ENCODE results near the gene IL10RB. TPM values are rescaled to one million over a fixed set of nuclear protein-coding genes. Genes with fewer than 3 reads are reported as not detected.

Gene IL10RB
- total and polyA plus RNA-seq, 2 of the 13 experiments (the other 11 are each of a cell fraction or from before 2014, with no cell fraction given): 17.4 to 18.2 TPM

- no peak; the same call in 1 of the 2 replicates for TF ChIP-seq FOXP4 (CRISPR knock-in tag; IDR thresholded peaks at IDR 0.05)
- TF ChIP-seq JUN (CRISPR knock-in tag; IDR thresholded peaks at IDR 0.05): 0 out of 2 replicates have a peak, but pooled peaks have one; percentile 19
- no peak for TF ChIP-seq ZNF33A (CRISPR knock-in tag; IDR thresholded peaks at IDR 0.05; ENCODE audit: borderline replicate concordance)
- peak; percentile 55; the same call in 1 of the 2 replicates for TF ChIP-seq ZGPAT (CRISPR knock-in tag; IDR thresholded peaks at IDR 0.05)
- TF ChIP-seq CEBPB (IDR thresholded peaks at IDR 0.05; ENCODE audit: borderline replicate concordance, low read depth, low read length): peak; percentile 28; the same call in 1 of the 2 replicates
- no peak; the same call in 1 of the 2 replicates for TF ChIP-seq ZBED4 (CRISPR knock-in tag; IDR thresholded peaks at IDR 0.05; ENCODE audit: borderline replicate concordance)
- TF ChIP-seq ZNF710 (CRISPR knock-in tag; IDR thresholded peaks at IDR 0.05; ENCODE audit: borderline replicate concordance): peak; percentile 82
- peak; percentile 77 for TF ChIP-seq MYC (CRISPR knock-in tag; IDR thresholded peaks at IDR 0.05; ENCODE audit: borderline replicate concordance)
- TF ChIP-seq HMG20A (CRISPR knock-in tag; IDR thresholded peaks at IDR 0.05; ENCODE audit: borderline replicate concordance): no peak
- TF ChIP-seq HMGA1 (CRISPR knock-in tag; conservative IDR thresholded peaks at IDR 0.05): no peak
- TF ChIP-seq PHF21A (CRISPR knock-in tag; IDR thresholded peaks at IDR 0.05): peak; percentile 82
- no peak for TF ChIP-seq NPAS2 (CRISPR knock-in tag; IDR thresholded peaks at IDR 0.05; ENCODE audit: borderline replicate concordance)
- no peak for TF ChIP-seq ZNF781 (CRISPR knock-in tag; IDR thresholded peaks at IDR 0.05; ENCODE audit: borderline replicate concordance, not compliant biosample characterization)
- TF ChIP-seq EHMT2 (IDR thresholded peaks at IDR 0.05; ENCODE audit: borderline replicate concordance, low read depth, low read length): no peak
- TF ChIP-seq HNF4A (CRISPR knock-in tag; IDR thresholded peaks at IDR 0.05): no peak
- peak; percentile 72; the same call in 1 of the 2 replicates for TF ChIP-seq MXD3 (CRISPR knock-in tag; IDR thresholded peaks at IDR 0.05)
- TF ChIP-seq REPIN1 (CRISPR knock-in tag; IDR thresholded peaks at IDR 0.05; ENCODE audit: borderline replicate concordance, low read depth): peak; percentile 78
- peak; percentile 66 for TF ChIP-seq THAP11 (CRISPR knock-in tag; IDR thresholded peaks at IDR 0.05)
Observed at GRCh38 chr21:33324291-33325221, 58.4 kb downstream of the IL10RB start, which contains the start of gene IFNAR1 (continued).
